BLaER1 (cell line): ENCODE data around the gene PTPN12.
"Not testable (repeated sequence)": the region's sequence is repeated elsewhere in the genome, so short reads cannot be mapped to it uniquely, and the experiment has no call there.

Source experiments
- H3K27ac ChIP-seq: shearing (Covaris generic); formaldehyde crosslinking; 2 replicates; pipeline ENCODE4 v1.8.1; 2022
- H3K27me3 ChIP-seq: shearing (Covaris generic); formaldehyde crosslinking; 2 replicates; pipeline ENCODE4 v1.8.1; 2022
- H3K36me3 ChIP-seq: shearing (Covaris generic); formaldehyde crosslinking; 2 replicates; pipeline ENCODE4 v1.8.1; 2022
- H3K4me1 ChIP-seq: shearing (Covaris generic); formaldehyde crosslinking; 2 replicates; pipeline ENCODE4 v1.8.1; 2022
- H3K4me2 ChIP-seq: shearing (Covaris generic); formaldehyde crosslinking; 2 replicates; pipeline ENCODE4 v1.8.1; 2022
- H3K4me3 ChIP-seq: shearing (Covaris generic); formaldehyde crosslinking; 2 replicates; pipeline ENCODE4 v1.8.1; 2022
- H3K9ac ChIP-seq: shearing (Covaris generic); formaldehyde crosslinking; 2 replicates; pipeline ENCODE4 v1.8.1; 2022
- H3K9me3 ChIP-seq: shearing (Covaris generic); formaldehyde crosslinking; 2 replicates; pipeline ENCODE4 v1.8.1; 2022
- H4K20me1 ChIP-seq: shearing (Covaris generic); formaldehyde crosslinking; 2 replicates; pipeline ENCODE4 v1.8.1; 2022
- Cebpa-rat ChIP-seq: shearing (Covaris generic); IDR thresholded peaks from 2 replicates; pipeline ENCODE4 v1.8.1; 2022

The PTPN12 gene

GRCh38 chr7:77626586-77627308 lies 89.7 kb downstream of the PTPN12 start:
- no peak overlapping the region for H3K4me2 ChIP-seq
- no peak overlapping the region for H3K27ac ChIP-seq
- H3K27me3 ChIP-seq = no peaks in the 10 kb centered on the region
- no peaks in the 10 kb centered on the region for H3K4me1 ChIP-seq
- peaks cover 56% of the 10 kb centered on the region for H3K36me3 ChIP-seq
- no peaks in the 10 kb centered on the region for H3K9me3 ChIP-seq
- H3K4me3 ChIP-seq = no peak overlapping the region
- TF ChIP-seq Cebpa-rat = no peak
- H4K20me1 ChIP-seq = no peaks in the 10 kb centered on the region
- H3K9ac ChIP-seq = no peak overlapping the region

DNA sequence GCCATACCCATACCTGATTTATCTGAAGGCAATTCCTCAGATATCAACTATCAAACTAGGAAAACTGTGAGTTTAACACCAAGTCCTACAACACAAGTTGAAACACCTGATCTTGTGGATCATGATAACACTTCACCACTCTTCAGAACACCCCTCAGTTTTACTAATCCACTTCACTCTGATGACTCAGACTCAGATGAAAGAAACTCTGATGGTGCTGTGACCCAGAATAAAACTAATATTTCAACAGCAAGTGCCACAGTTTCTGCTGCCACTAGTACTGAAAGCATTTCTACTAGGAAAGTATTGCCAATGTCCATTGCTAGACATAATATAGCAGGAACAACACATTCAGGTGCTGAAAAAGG lies 90.2 kb downstream of the PTPN12 start:
- no peak overlapping the region for H3K27ac ChIP-seq
- no peaks in the 10 kb centered on the region for H3K9me3 ChIP-seq
- H3K27me3 ChIP-seq = no peaks in the 10 kb centered on the region
- no peak overlapping the region for H3K9ac ChIP-seq
- H4K20me1 ChIP-seq = no peaks in the 10 kb centered on the region
- no peaks in the 10 kb centered on the region for H3K4me1 ChIP-seq
- H3K4me3 ChIP-seq = no peak overlapping the region
- no peak for TF ChIP-seq Cebpa-rat
- peaks cover 54% of the 10 kb centered on the region for H3K36me3 ChIP-seq
- H3K4me2 ChIP-seq = no peak overlapping the region

- H3K36me3 ChIP-seq = peaks cover 58% of the 10 kb centered on the region
Observed at GRCh38 chr7:77629797-77630196, 92.7 kb downstream of the PTPN12 start.

GRCh38 chr7:77631820-77632219 lies 94.7 kb downstream of the PTPN12 start:
- no peaks in the 10 kb centered on the region for H4K20me1 ChIP-seq
- H3K36me3 ChIP-seq = peaks cover 52% of the 10 kb centered on the region
- H3K4me2 ChIP-seq = no peak overlapping the region
- H3K4me1 ChIP-seq = no peaks in the 10 kb centered on the region
- H3K4me3 ChIP-seq = no peak overlapping the region
- H3K9ac ChIP-seq = no peak overlapping the region
- no peak overlapping the region for H3K27ac ChIP-seq
- no peaks in the 10 kb centered on the region for H3K27me3 ChIP-seq
- TF ChIP-seq Cebpa-rat = no peak
- H3K9me3 ChIP-seq = no peaks in the 10 kb centered on the region

More at GRCh38 chr7:77629797-77630196, 92.7 kb downstream of the PTPN12 start:
- H3K27ac ChIP-seq = no peak overlapping the region
- H3K4me3 ChIP-seq = no peak overlapping the region
- H3K4me1 ChIP-seq = no peaks in the 10 kb centered on the region
- H3K4me2 ChIP-seq = no peak overlapping the region
- H4K20me1 ChIP-seq = no peaks in the 10 kb centered on the region
- no peaks in the 10 kb centered on the region for H3K9me3 ChIP-seq
- H3K9ac ChIP-seq = no peak overlapping the region
- H3K27me3 ChIP-seq = no peaks in the 10 kb centered on the region
- TF ChIP-seq Cebpa-rat = no peak

DNA sequence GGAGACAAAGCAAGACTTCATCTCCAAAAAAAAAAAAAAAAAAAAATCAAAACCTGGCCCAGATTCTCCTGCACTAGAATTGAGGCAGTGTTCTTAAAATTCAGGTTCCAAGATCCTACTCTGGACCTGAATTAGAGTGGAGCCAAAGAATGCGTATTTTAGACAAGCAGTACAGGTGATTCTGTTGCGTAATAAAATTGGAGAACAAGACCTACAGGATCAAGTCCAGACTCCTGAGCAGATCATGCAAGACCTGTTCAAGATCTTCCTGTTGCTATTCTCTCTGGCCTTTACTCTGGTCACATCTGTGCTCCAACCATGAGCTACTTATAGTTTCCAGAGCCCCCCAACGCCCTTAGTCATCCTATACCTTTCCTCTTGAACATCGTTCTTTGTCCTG lies 107.7 kb downstream of the PTPN12 start:
- no peak overlapping the region for H3K4me3 ChIP-seq
- no peak overlapping the region for H3K9ac ChIP-seq
- H3K27ac ChIP-seq = no peak overlapping the region
- H3K36me3 ChIP-seq = peaks cover 71% of the 10 kb centered on the region
- H3K4me1 ChIP-seq = no peaks in the 10 kb centered on the region
- no peak overlapping the region for H3K4me2 ChIP-seq
- H4K20me1 ChIP-seq = no peaks in the 10 kb centered on the region
- TF ChIP-seq Cebpa-rat = peak; percentile 53; the same call in 1 of the 2 replicates
- H3K27me3 ChIP-seq = no peaks in the 10 kb centered on the region
- H3K9me3 ChIP-seq = no peaks in the 10 kb centered on the region

DNA sequence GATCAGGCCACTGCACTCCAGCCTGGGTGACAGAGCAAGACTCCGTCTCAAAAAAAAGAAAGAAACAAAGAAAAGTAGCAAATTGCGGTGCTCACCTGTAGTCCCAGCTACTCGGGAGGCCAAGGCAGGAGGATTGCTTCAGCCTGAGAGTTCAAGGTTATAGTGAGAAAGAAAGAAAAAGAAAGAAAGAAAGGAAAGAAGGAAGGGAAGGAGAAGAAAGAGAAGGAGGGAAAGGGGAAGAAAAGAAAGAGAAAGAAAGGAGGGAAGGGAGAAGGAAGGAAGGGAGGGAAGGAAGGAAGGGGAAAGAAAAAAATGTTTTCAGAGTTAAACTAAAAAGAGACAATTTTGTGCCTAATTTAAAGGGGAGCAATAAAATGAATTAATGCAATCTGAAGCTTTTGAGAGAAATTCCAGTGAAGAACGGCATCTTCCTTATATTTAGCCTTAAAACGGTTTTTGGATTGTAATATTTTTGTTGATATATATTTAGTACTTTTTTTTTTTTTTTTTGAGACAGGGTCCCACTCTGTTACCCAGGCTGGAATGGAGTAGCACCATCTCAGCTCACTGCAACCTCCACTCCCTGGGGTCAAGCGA lies 111.7 kb downstream of the PTPN12 start:
- TF ChIP-seq Cebpa-rat = no peak
- Histone ChIP-seq H3K27ac (no peak overlapping the region), H3K4me1 (no peaks in the 10 kb centered on the region), H3K9ac (no peak overlapping the region), H3K36me3 (peaks cover 37% of the 10 kb centered on the region), H3K27me3 (no peaks in the 10 kb centered on the region), H4K20me1 (no peaks in the 10 kb centered on the region), H3K4me2 (no peak overlapping the region), H3K9me3 (no peaks in the 10 kb centered on the region), H3K4me3 (no peak overlapping the region)

- Histone ChIP-seq H4K20me1 (no peaks in the 10 kb centered on the region), H3K4me1 (no peaks in the 10 kb centered on the region), H3K9me3 (no peaks in the 10 kb centered on the region), H3K36me3 (peaks cover 32% of the 10 kb centered on the region), H3K27ac (no peak overlapping the region), H3K4me3 (no peak overlapping the region), H3K4me2 (no peak overlapping the region), H3K9ac (no peak overlapping the region), H3K27me3 (no peaks in the 10 kb centered on the region)
- no peak for TF ChIP-seq Cebpa-rat
Observed at GRCh38 chr7:77649716-77650349, 112.7 kb downstream of the PTPN12 start.

DNA sequence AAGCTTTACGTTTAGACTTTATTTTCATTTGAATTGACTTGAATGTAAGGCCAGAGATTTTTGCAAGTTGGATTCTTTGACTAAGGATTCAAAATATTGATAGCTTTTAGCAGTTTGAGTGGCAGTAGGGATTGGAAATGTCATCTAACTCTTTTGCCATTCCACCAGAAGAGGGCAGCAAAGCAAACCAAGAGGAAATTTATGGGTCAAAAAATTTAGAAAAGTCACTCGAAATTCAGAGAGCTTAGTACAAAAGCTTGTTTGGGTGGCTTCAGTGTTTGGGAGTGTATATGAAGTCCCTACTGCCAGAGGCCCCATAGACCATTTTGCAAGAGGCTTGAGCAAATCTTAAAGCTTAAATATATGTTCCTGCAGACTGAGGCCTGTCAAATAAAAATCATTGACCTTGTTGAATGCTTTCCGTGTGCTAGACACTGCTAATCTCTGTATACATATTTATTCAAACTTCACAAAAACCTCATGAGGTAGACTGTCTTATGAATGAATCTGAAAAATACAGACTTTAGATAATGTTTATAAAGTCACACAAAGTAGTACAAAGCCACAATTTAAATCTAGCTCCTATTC lies 114.6 kb downstream of the PTPN12 start:
- Histone ChIP-seq H3K9ac (no peak overlapping the region), H3K27ac (no peak overlapping the region), H3K27me3 (no peaks in the 10 kb centered on the region), H3K9me3 (no peaks in the 10 kb centered on the region), H3K4me3 (no peak overlapping the region), H3K4me2 (no peak overlapping the region), H3K4me1 (no peaks in the 10 kb centered on the region), H3K36me3 (peaks cover 23% of the 10 kb centered on the region), H4K20me1 (no peaks in the 10 kb centered on the region)
- no peak for TF ChIP-seq Cebpa-rat

- not testable (repeated sequence) for H3K4me2 ChIP-seq, H3K9me3 ChIP-seq, H3K4me1 ChIP-seq, H3K27me3 ChIP-seq, H4K20me1 ChIP-seq, H3K9ac ChIP-seq, H3K27ac ChIP-seq, H3K4me3 ChIP-seq
- peaks cover 17% of the 10 kb centered on the region for H3K36me3 ChIP-seq
Observed at GRCh38 chr7:77652826-77653225, 115.7 kb downstream of the PTPN12 start.

DNA sequence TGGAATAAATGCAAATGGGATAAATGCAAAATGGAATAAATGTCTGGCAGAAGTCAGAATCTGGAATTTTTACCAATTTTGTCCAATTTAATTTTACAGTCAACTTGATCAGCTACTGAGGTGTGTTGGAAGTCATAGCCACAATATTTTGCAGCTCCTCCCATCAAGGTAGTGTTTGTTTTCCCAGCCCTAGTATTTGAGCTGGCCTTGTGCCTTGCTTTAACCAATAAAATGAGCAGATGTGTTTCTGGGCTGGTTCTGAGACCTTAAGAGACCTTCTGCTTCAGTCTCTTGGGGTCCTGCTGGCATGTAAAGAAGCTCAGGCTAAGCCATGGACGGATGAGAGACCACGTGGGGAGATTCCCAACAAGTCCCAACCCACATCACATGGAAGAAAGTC lies 116.5 kb downstream of the PTPN12 start:
- no peak overlapping the region for H3K27ac ChIP-seq
- no peaks in the 10 kb centered on the region for H4K20me1 ChIP-seq
- no peaks in the 10 kb centered on the region for H3K9me3 ChIP-seq
- no peaks in the 10 kb centered on the region for H3K4me1 ChIP-seq
- no peak overlapping the region for H3K9ac ChIP-seq
- H3K4me2 ChIP-seq = no peak overlapping the region
- TF ChIP-seq Cebpa-rat = no peak
- no peak overlapping the region for H3K4me3 ChIP-seq
- H3K36me3 ChIP-seq = peaks cover 18% of the 10 kb centered on the region
- H3K27me3 ChIP-seq = no peaks in the 10 kb centered on the region
